Measurements from ENCODE around the gene AIPL1. TPM values are rescaled to one million over a fixed set of nuclear protein-coding genes. Genes with fewer than 3 reads are reported as not detected.
A peak's percentile ranks its signal among the peaks of the same experiment; 100 is the strongest.

The AIPL1 gene
- total and polyA plus RNA-seq, 2 of the 13 experiments (the other 11 are each of a cell fraction or from before 2014, with no cell fraction given): not detected

DNA sequence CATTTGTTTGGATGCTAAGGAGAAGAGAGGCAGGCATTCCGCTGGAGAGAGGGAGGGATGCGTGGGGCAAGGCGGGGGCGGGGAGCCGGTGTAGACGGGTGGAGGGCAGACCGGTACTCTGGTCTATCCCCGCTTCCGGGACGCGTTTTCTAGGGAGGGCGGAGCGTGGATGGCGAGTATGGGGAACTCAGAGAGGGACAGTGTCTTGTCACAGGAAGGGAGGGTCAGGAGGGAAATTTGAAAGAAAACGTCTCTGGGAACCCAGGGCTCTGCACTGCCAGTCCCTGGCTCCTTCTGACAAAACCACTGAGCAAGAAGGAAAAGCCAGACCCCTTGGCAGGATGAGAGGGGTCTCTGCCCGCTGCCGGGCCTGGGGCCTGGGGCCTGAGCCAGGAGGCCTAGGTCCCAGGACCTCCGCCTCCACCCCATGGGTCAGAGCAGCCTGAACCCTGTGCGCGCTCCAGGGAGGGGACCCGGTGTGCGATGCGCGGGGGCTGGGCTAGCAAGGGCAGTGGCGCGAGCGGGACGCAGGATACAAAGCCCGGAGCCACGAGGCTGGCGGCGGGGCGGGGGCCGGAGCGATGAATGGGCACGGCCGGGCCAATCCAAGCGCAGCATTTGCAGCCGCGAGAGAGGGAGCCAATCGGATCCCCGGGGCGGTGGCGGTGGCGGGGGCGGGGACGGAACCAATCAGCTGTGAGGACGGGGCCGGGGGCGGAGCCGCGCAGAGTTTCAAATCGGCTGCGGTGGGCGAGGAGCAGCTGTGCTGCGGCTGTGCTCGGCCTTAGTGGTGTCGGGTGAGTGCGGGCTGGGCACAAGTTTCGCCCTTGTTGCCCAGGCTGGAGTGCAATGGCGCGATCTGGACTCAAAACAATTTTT is 9.0 kb upstream of the AIPL1 start, which contains the start of gene PIMREG (continued):
- TF ChIP-seq ZNF670 (CRISPR knock-in tag; IDR thresholded peaks at IDR 0.05; ENCODE audit: borderline replicate concordance): no peak
- TF ChIP-seq, protein P1, sequence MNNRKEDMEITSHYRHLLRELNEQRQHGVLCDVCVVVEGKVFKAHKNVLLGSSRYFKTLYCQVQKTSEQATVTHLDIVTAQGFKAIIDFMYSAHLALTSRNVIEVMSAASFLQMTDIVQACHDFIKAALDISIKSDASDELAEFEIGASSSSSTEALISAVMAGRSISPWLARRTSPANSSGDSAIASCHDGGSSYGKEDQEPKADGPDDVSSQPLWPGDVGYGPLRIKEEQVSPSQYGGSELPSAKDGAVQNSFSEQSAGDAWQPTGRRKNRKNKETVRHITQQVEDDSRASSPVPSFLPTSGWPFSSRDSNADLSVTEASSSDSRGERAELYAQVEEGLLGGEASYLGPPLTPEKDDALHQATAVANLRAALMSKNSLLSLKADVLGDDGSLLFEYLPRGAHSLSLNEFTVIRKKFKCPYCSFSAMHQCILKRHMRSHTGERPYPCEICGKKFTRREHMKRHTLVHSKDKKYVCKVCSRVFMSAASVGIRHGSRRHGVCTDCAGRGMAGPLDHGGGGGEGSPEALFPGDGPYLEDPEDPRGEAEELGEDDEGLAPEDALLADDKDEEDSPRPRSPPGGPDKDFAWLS (CRISPR knock-in tag; IDR thresholded peaks at IDR 0.05; ENCODE audit: borderline replicate concordance): 0 out of 2 replicates have a peak, but pooled peaks have one; percentile 24
- 0 out of 2 replicates have a peak, but pooled peaks have one; percentile 1 for TF ChIP-seq ZBTB38 (CRISPR knock-in tag; IDR thresholded peaks at IDR 0.05)
- TF ChIP-seq ZNF282 (IDR thresholded peaks at IDR 0.05; ENCODE audit: partially characterized antibody): no peak
- TF ChIP-seq, protein P2, sequence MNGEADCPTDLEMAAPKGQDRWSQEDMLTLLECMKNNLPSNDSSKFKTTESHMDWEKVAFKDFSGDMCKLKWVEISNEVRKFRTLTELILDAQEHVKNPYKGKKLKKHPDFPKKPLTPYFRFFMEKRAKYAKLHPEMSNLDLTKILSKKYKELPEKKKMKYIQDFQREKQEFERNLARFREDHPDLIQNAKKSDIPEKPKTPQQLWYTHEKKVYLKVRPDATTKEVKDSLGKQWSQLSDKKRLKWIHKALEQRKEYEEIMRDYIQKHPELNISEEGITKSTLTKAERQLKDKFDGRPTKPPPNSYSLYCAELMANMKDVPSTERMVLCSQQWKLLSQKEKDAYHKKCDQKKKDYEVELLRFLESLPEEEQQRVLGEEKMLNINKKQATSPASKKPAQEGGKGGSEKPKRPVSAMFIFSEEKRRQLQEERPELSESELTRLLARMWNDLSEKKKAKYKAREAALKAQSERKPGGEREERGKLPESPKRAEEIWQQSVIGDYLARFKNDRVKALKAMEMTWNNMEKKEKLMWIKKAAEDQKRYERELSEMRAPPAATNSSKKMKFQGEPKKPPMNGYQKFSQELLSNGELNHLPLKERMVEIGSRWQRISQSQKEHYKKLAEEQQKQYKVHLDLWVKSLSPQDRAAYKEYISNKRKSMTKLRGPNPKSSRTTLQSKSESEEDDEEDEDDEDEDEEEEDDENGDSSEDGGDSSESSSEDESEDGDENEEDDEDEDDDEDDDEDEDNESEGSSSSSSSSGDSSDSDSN (CRISPR knock-in tag; IDR thresholded peaks at IDR 0.05): peak; percentile 79
- no peak for TF ChIP-seq ZNF720 (CRISPR knock-in tag; IDR thresholded peaks at IDR 0.05)
- TF ChIP-seq, protein P3, sequence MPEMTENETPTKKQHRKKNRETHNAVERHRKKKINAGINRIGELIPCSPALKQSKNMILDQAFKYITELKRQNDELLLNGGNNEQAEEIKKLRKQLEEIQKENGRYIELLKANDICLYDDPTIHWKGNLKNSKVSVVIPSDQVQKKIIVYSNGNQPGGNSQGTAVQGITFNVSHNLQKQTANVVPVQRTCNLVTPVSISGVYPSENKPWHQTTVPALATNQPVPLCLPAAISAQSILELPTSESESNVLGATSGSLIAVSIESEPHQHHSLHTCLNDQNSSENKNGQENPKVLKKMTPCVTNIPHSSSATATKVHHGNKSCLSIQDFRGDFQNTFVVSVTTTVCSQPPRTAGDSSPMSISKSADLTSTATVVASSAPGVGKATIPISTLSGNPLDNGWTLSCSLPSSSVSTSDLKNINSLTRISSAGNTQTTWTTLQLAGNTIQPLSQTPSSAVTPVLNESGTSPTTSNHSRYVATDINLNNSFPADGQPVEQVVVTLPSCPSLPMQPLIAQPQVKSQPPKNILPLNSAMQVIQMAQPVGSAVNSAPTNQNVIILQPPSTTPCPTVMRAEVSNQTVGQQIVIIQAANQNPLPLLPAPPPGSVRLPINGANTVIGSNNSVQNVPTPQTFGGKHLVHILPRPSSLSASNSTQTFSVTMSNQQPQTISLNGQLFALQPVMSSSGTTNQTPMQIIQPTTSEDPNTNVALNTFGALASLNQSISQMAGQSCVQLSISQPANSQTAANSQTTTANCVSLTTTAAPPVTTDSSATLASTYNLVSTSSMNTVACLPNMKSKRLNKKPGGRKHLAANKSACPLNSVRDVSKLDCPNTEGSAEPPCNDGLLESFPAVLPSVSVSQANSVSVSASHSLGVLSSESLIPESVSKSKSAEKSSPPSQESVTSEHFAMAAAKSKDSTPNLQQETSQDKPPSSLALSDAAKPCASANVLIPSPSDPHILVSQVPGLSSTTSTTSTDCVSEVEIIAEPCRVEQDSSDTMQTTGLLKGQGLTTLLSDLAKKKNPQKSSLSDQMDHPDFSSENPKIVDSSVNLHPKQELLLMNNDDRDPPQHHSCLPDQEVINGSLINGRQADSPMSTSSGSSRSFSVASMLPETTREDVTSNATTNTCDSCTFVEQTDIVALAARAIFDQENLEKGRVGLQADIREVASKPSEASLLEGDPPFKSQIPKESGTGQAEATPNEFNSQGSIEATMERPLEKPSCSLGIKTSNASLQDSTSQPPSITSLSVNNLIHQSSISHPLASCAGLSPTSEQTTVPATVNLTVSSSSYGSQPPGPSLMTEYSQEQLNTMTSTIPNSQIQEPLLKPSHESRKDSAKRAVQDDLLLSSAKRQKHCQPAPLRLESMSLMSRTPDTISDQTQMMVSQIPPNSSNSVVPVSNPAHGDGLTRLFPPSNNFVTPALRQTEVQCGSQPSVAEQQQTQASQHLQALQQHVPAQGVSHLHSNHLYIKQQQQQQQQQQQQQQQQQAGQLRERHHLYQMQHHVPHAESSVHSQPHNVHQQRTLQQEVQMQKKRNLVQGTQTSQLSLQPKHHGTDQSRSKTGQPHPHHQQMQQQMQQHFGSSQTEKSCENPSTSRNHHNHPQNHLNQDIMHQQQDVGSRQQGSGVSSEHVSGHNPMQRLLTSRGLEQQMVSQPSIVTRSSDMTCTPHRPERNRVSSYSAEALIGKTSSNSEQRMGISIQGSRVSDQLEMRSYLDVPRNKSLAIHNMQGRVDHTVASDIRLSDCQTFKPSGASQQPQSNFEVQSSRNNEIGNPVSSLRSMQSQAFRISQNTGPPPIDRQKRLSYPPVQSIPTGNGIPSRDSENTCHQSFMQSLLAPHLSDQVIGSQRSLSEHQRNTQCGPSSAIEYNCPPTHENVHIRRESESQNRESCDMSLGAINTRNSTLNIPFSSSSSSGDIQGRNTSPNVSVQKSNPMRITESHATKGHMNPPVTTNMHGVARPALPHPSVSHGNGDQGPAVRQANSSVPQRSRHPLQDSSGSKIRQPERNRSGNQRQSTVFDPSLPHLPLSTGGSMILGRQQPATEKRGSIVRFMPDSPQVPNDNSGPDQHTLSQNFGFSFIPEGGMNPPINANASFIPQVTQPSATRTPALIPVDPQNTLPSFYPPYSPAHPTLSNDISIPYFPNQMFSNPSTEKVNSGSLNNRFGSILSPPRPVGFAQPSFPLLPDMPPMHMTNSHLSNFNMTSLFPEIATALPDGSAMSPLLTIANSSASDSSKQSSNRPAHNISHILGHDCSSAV (CRISPR knock-in tag; IDR thresholded peaks at IDR 0.05; ENCODE audit: borderline replicate concordance): no peak
- no peak for TF ChIP-seq NFIC (IDR thresholded peaks at IDR 0.05; ENCODE audit: low read length)
- peak; percentile 39; the same call in 1 of the 2 replicates for TF ChIP-seq PITX1 (CRISPR knock-in tag; IDR thresholded peaks at IDR 0.05)
- peak; percentile 89 for TF ChIP-seq NRL (CRISPR knock-in tag; IDR thresholded peaks at IDR 0.05; ENCODE audit: borderline replicate concordance)
- TF ChIP-seq, protein P4, sequence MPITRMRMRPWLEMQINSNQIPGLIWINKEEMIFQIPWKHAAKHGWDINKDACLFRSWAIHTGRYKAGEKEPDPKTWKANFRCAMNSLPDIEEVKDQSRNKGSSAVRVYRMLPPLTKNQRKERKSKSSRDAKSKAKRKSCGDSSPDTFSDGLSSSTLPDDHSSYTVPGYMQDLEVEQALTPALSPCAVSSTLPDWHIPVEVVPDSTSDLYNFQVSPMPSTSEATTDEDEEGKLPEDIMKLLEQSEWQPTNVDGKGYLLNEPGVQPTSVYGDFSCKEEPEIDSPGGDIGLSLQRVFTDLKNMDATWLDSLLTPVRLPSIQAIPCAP (CRISPR knock-in tag; IDR thresholded peaks at IDR 0.05; ENCODE audit: low read depth): no peak
- peak; percentile 22; the same call in 1 of the 2 replicates for TF ChIP-seq HES4 (CRISPR knock-in tag; IDR thresholded peaks at IDR 0.05; ENCODE audit: borderline replicate concordance)
- TF ChIP-seq, protein P5, sequence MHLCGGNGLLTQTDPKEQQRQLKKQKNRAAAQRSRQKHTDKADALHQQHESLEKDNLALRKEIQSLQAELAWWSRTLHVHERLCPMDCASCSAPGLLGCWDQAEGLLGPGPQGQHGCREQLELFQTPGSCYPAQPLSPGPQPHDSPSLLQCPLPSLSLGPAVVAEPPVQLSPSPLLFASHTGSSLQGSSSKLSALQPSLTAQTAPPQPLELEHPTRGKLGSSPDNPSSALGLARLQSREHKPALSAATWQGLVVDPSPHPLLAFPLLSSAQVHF (CRISPR knock-in tag; IDR thresholded peaks at IDR 0.05): no peak
